ENCODE data around the gene SSTR3. TPM values are rescaled to one million over a fixed set of nuclear protein-coding genes. Genes with fewer than 3 reads are reported as not detected.
"Not testable (repeated sequence)": the region's sequence is repeated elsewhere in the genome, so short reads cannot be mapped to it uniquely, and the experiment has no call there.

The SSTR3 gene
- total RNA-seq, 1 donor from 2014 or later = not detected

- DNase-seq = no peak
Observed at GRCh38 chr22:37242395-37242918, 30.2 kb upstream of the SSTR3 start.

GRCh38 chr22:37241351-37242142 lies 29.3 kb upstream of the SSTR3 start:
- DNase-seq = no peak

GRCh38 chr22:37240941-37241320 lies 28.7 kb upstream of the SSTR3 start:
- no peak for DNase-seq

- no peak for DNase-seq
Observed at GRCh38 chr22:37240240-37240940, 28.1 kb upstream of the SSTR3 start.

- no peak for DNase-seq
Observed at GRCh38 chr22:37239336-37240239, 27.3 kb upstream of the SSTR3 start.

GRCh38 chr22:37237371-37238268 lies 25.3 kb upstream of the SSTR3 start:
- DNase-seq = no peak

GRCh38 chr22:37235897-37236607 lies 23.8 kb upstream of the SSTR3 start:
- DNase-seq = no peak

GRCh38 chr22:37234736-37235711 lies 22.7 kb upstream of the SSTR3 start:
- DNase-seq = no peak

GRCh38 chr22:37233751-37234631 lies 21.7 kb upstream of the SSTR3 start:
- no peak for DNase-seq

GRCh38 chr22:37233371-37233750 lies 21.1 kb upstream of the SSTR3 start:
- not testable (repeated sequence) for DNase-seq

GRCh38 chr22:37232140-37232998 lies 20.1 kb upstream of the SSTR3 start:
- no peak for DNase-seq

- no peak for DNase-seq
Observed at GRCh38 chr22:37231406-37232139, 19.3 kb upstream of the SSTR3 start.

GRCh38 chr22:37230673-37231405 lies 18.6 kb upstream of the SSTR3 start:
- DNase-seq = no peak

- DNase-seq = no peak
Observed at GRCh38 chr22:37229805-37230672, 17.8 kb upstream of the SSTR3 start.
